Stimulated activated CD4-positive, alpha-beta T cell treated with anti-CD3 and anti-CD28 coated beads, Interleukin-1b, Interleukin-23, amount 100 ng/mL, for 24 hours (primary cell): ENCODE data around the gene MBNL1.

Source experiments
- DNase-seq, 4 experiments: peaks; one replicate each; pipeline ENCODE4 v3.0.0-alpha.2; 2020; ENCODE audit warnings: low read depth in 4 of 4, low spot score in 1 of 4

MBNL1 gene

DNA sequence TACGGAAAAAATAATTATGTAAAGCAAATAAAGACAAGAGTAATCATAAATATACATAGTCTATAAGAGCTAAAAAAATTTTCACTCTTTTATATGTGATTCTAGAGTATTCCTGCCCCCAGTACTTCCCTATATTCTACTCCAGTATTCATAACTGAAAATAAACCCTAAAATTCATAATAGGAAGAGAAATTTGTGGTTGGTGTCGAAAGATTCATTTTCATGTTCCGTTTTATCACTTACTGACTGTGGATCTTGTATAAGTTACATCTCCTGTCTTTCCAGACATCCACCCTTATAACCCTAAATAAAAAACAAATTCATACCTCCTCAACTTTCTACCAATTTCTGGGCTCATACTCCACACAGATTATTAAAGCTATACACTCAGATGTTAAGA, 16.0 kb upstream of the MBNL1 start:
- DNase-seq: no peak

DNA sequence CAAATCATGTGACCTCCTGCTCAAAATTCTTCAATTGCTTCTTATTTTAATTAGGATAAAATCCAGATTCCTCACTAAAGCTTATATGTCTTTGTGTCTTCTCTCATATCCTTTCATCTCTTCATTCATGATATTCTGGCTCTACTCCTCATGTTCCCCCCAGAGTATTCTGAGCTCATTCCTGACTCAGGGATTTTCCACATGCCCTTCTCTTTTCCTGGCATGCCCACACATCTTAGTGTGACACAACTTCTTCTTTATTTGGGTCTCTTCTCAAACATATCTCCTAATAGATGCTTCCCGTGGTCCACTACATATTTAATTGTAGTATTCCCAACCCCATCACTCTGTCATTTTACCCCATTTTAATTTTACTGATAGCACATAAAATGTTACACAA, 15.2 kb upstream of the MBNL1 start:
- DNase-seq: no peak

DNA sequence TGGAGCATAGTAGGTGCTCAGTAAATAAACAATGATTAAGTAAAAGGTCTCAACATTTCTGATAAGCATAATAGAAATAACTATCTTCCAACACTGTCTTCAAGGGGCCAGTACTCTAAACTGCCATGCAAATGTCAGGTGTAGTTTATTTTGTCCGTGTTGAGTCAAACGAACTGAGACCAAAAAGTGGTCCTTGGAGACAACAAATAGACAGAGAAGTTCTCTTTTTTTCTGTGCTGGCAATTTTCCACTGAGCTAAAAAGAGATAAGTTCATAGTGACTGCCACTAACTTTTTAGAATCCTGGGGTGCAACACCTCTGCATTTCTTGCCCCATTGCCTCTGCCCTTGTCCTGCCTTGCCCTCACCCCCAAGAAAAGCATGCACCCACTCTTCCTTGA, 14.7 kb upstream of the MBNL1 start:
- no peak for DNase-seq

GRCh38 chr3:152255290-152255689, 13.4 kb upstream of the MBNL1 start:
- DNase-seq: no peak

DNA sequence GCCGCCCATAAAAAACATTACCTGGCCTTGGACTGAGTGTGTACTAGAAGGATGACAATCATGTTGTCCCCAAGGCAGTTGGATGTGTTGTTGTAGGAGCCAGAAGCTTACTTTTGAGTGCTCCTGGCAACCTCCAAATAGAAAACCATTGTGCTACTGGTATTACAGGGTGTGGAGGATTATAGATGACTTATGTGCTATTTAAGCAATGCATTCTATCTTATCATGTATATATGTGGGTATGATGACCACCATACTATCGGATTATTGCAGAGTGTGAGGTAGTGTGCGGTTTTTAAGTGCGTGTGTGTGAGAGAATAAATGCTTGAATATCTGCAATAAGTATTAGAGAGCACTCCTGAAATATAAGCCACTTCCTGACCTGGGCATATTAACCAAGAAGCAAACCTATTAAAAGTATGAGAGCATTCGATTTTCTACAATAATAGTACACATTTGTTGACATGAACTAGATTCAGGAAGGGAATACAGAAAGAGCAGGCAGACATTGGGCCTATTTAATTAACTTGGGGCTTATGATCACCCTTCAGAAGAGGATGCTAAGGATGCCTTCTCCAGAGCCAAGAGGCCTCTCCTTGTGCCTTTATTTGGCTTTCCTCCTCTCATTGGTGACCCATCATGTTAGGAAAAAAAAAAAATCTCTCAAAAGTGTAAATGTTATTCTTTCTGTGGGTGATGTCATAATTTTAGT, 11.7 kb upstream of the MBNL1 start:
- no peak for DNase-seq

DNA sequence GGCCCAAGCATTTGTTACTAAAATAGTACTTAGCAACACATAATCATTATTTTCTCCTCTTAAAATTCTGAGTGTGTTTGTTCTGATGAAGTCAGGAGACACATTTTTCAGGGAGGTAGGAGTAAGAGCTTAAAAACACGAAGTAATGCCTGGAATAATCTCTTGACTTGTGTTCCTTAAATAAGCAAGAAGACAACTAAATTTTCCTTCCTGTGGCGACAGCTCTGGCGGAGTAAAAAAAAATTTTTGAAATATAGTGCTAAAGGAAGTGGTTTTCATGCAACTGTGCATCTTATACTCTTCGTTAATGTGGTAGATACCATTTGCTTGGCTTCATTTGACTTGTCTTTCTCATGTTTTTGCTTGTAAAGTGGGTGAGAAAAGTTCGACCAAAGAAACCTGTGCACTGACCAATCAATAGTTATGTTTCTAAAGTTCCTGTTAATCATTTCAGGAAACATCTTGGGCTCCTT, 11.1 kb upstream of the MBNL1 start:
- DNase-seq: no peak

GRCh38 chr3:152258448-152259393, 10.0 kb upstream of the MBNL1 start:
- no peak for DNase-seq

DNA sequence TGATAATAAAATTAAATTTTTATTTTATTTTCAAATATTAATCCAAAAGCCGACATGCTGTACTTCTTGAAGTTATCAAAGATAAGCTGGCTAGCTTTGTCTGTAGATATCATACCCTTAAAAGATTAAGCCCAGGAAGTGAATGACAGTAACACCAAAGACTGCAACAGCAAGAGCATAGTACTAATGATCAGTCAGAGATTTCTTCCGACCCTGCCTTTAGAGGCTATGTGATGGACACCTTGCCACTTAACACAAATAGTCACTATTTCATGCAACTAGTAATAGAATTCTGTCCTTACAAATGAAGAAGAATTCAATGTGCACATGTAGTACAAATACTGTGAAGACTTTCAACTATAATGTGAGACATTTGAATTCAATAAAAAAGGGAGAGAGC, 9.3 kb upstream of the MBNL1 start:
- DNase-seq: no peak

- no peak for DNase-seq
These were observed 8.7 kb upstream of the MBNL1 start for GRCh38 chr3:152260026-152260425.

- DNase-seq: no peak
These were observed 8.2 kb upstream of the MBNL1 start for GRCh38 chr3:152260529-152260928.

DNA sequence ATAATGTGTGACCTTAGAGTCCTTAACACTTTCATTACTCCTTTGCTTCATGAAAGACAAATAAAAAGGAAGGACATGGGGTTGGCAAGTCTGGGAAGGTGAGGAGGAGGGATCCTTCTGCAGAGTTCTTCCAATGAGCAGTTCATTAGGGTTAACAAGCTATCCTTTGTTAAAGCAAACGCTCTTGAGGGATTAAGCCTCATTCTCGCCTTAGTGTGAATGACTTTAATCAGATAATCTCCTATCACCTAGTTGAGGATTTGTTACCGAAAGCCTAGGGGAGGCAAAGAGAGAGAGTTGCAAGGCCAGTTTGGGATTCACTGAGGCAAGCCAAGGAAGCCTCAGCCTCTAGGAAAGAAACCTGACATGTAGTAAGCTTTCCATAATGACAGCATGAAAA, 7.4 kb upstream of the MBNL1 start:
- DNase-seq: no peak

GRCh38 chr3:152263711-152264110, 5.0 kb upstream of the MBNL1 start:
- DNase-seq: no peak

- DNase-seq: no peak
These were observed 4.4 kb upstream of the MBNL1 start for GRCh38 chr3:152264378-152264777.

GRCh38 chr3:152266221-152266995, 2.3 kb upstream of the MBNL1 start:
- DNase-seq: no peak

GRCh38 chr3:152267831-152268554, 736 bp upstream of the MBNL1 start:
- no peak for DNase-seq

GRCh38 chr3:152269056-152269830, 514 bp downstream of the MBNL1 start:
- no peak for DNase-seq

DNA sequence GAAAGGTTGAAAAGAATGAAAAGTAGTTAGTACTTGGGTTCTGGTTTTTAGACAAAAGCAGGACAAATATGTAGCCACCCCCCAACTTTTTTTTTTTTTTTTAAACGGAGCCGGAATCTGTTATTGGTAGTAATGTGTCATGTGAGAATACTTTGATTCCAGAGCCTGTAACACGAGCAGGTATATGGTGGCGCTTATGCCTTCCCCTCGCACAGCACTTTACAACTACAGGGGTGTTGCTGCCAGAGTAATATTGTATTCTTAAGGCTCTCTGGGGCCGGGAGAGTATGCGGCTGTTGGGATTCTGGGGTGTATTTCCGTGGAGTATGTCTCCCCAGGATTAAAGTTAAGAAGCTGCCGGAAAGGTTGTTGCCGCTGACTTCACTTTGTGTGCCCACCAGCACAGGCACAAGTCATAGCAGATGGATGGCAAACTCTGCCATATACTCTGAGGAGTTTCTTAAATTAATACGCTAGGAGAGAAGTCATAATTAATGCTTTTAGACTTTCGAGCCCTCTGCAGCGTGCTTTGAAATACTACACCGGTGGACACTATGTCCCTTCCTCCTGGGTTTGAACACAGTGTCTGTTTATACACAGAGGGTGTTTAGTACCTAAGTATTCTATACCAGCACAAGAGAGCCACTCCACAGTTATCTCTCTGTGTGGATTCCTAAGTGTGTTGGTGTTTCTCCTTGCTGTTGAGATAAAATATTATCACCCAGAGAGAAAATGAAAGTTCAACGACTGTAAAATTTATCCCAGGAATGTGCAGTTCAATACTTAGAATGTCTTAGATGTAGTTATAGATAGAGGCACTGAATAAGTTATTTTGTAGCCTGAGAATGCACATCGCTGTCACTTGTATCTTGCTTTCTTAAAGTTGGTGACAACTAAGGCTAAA, 1.4 kb downstream of the MBNL1 start:
- DNase-seq: no peak

- DNase-seq: no peak
These were observed 2.2 kb downstream of the MBNL1 start for GRCh38 chr3:152270937-152271336.
